ENCODE measurements around the gene TMEM39B. TPM values are rescaled to one million over a fixed set of nuclear protein-coding genes. Genes with fewer than 3 reads are reported as not detected.

Gene TMEM39B
- total RNA-seq: 6.3 and 8.9 TPM in 2 replicates

GRCh38 chr1:32072622-32073298 lies at the start of gene TMEM39B:
TSS of gene TMEM39B (plus strand) at chr1:32072939. CDS start at chr1:32073048, 109 bp downstream.

GRCh38 chr1:32107742-32108661 lies 35.3 kb downstream of the TMEM39B start, which contains the start of gene KPNA6:
TSS of gene KPNA6 (plus strand) at chr1:32108056. CDS start at chr1:32108131, 75 bp downstream.

Small RNA genes within 50 kb of the gene (small RNA-seq; reads per million reads assigned to genes)
- gene MIR5585 (not detected), gene RF00017 (not detected)

Other genes starting within 250 kb of the TMEM39B start
- gene PTP4A2, start 134.6 kb upstream of the TMEM39B start, total RNA-seq: 168 and 335 TPM in 2 replicates
- gene KHDRBS1, start 59.1 kb upstream of the TMEM39B start, total RNA-seq: 49.5 and 52.6 TPM in 2 replicates
- 40.0 and 65.5 TPM in 2 replicates for gene KPNA6, start 35.1 kb downstream of the TMEM39B start, total RNA-seq
- gene TXLNA, start 106.7 kb downstream of the TMEM39B start, total RNA-seq: 53.4 and 62.5 TPM in 2 replicates
- 12.5 and 18.1 TPM in 2 replicates for gene CCDC28B, start 127.7 kb downstream of the TMEM39B start, total RNA-seq
- 0.54 and 0.79 TPM in 2 replicates for gene IQCC, start 132.7 kb downstream of the TMEM39B start, total RNA-seq
- gene DCDC2B, start 136.2 kb downstream of the TMEM39B start, total RNA-seq: not detected in 2 replicates
- gene TMEM234, start 149.4 kb downstream of the TMEM39B start, total RNA-seq: 19.4 and 29.1 TPM in 2 replicates
- gene EIF3I, start 149.5 kb downstream of the TMEM39B start, total RNA-seq: 163 and 360 TPM in 2 replicates
- 1.2 TPM in 1 of 2 replicates, not detected in the other for gene FAM167B, start 174.3 kb downstream of the TMEM39B start, total RNA-seq
- 1.2 and 2.4 TPM in 2 replicates for gene LCK, start 178.3 kb downstream of the TMEM39B start, total RNA-seq
- 72.1 and 80.5 TPM in 2 replicates for gene HDAC1, start 219.1 kb downstream of the TMEM39B start, total RNA-seq

Data from placental epithelial cell (primary cell).